Gastrocnemius medialis (tissue), 4 donors: ENCODE results near the gene ABCB9.

Experiments
- CTCF ChIP-seq, 5 experiments: fragments of 450-650 bp in 3 of 5; fragments of 200-600 bp in 2 of 5; sonication (generic) in 2 of 5; IDR thresholded peaks in 4 of 5; conservative IDR thresholded peaks in 1 of 5; 1 replicate in 4 of 5; 2 replicates in 1 of 5; pipeline ENCODE4 v1.5.1; 2016 to 2019; ENCODE audit warnings: antibody characterized with exemption in 5 of 5, mild to moderate bottlenecking in 3 of 5, moderate library complexity in 3 of 5
- POLR2A ChIP-seq, 2 donors: fragments of 450-650 bp; IDR thresholded peaks; one replicate each; pipeline ENCODE4 v1.6.1; 2017; ENCODE audit warnings: antibody characterized with exemption in 2 of 2, mild to moderate bottlenecking in 2 of 2, moderate library complexity in 2 of 2

- TF ChIP-seq CTCF (IDR thresholded peaks at IDR 0.05 in 4 of 5, conservative IDR thresholded peaks at IDR 0.05 in 1 of 5): no peak
- TF ChIP-seq POLR2A (IDR thresholded peaks at IDR 0.05): no peak
Observed at GRCh38 chr12:122982477-122982815, 16.2 kb upstream of the ABCB9 start.
